Left lung (tissue), 10 donors: ENCODE data around the gene PDE11A. TPM values are rescaled to one million over a fixed set of nuclear protein-coding genes. Genes with fewer than 3 reads are reported as not detected.

ENCODE experiments used
- ATAC-seq: fragments of 200-7000 bp; cut with Tn5 transposase; one replicate; pipeline ENCODE4 v1.9.1; 2020; ENCODE audit warnings: moderate library complexity
- DNase-seq, 4 donors: peaks; one replicate each; pipeline ENCODE4 v3.0.0-alpha.2; 2013 to 2020
- H3K27ac ChIP-seq, 2 donors: fragments of 200-600 bp; sonication (generic) in 1 of 2; one replicate each; pipeline versions ENCODE4 v1.5.0 to v1.8.0; 2020 to 2021
- H3K27me3 ChIP-seq, 2 donors: fragments of 200-600 bp; sonication (generic) in 1 of 2; one replicate each; pipeline versions ENCODE4 v1.5.0 to v1.8.0; 2020 to 2021
- H3K36me3 ChIP-seq, 2 donors: fragments of 200-600 bp; sonication (generic) in 1 of 2; one replicate each; pipeline versions ENCODE4 v1.5.0 to v1.8.0; 2020 to 2021
- H3K4me1 ChIP-seq, 2 donors: fragments of 200-600 bp; one replicate each; pipeline ENCODE4 v1.8.0; 2021
- H3K4me3 ChIP-seq, 2 donors: fragments of 200-600 bp; sonication (generic) in 1 of 2; one replicate each; pipeline versions ENCODE4 v1.5.0 to v1.8.0; 2020 to 2021; ENCODE audit warnings: mild to moderate bottlenecking in 1 of 2
- H3K9me3 ChIP-seq, 2 donors: fragments of 200-600 bp; sonication (generic) in 1 of 2; one replicate each; pipeline versions ENCODE4 v1.5.0 to v1.8.0; 2020 to 2021
- CTCF ChIP-seq, 2 donors: fragments of 200-600 bp; sonication (generic) in 1 of 2; IDR thresholded peaks; one replicate each; pipeline versions ENCODE4 v1.5.0 to v1.8.0; 2021; ENCODE audit warnings: antibody characterized with exemption in 2 of 2
- intact Hi-C, 2 donors: fragments of 100-400 bp; cut with DNase I; formaldehyde crosslinking; loops; one replicate each; pipeline versions ENCODE4 v1.11.2 to v1.14.2; 2022
- polyA plus RNA-seq, 6 donors: library from polyadenylated mRNA; unstranded; fragments of 120-200 nt; gene quantifications; one replicate each; pipeline ENCODE4 v1.2.1, GENCODE V29; 2013; ENCODE audit not compliant: insufficient read length in 6 of 6
- total RNA-seq, 2 donors: library from RNA; stranded (reverse); fragmentation: NEBNext Ultra II Directional; extraction: Animal tissue kit (Norgen Biotek cat#: 25700); gene quantifications; one replicate each; pipeline ENCODE4 v1.2.1, GENCODE V29; 2021
- donor health status: DM: no; HTN: yes; CAD: no.
- donor health status: DM: no; HTN: no; CAD: no.

The PDE11A gene
- total and polyA plus RNA-seq, 8 donors, result 0.24 to 0.73 (median 0.35) TPM

- no peaks in the 10 kb centered on the region for H3K36me3 ChIP-seq
- no peak overlapping the region for H3K4me3 ChIP-seq
- no peaks in the 10 kb centered on the region for H3K4me1 ChIP-seq
- DNase-seq (no peak), ATAC-seq (no peak)
- no peaks in the 10 kb centered on the region for H3K27me3 ChIP-seq
- intact Hi-C loops, result no loop called here
- TF ChIP-seq CTCF (IDR thresholded peaks at IDR 0.05), result no peak
- no peak overlapping the region for H3K27ac ChIP-seq
- H3K9me3 ChIP-seq, result no peaks in the 10 kb centered on the region
These were observed 62.8 kb downstream of the PDE11A start for GRCh38 chr2:178009813-178010212.

DNA sequence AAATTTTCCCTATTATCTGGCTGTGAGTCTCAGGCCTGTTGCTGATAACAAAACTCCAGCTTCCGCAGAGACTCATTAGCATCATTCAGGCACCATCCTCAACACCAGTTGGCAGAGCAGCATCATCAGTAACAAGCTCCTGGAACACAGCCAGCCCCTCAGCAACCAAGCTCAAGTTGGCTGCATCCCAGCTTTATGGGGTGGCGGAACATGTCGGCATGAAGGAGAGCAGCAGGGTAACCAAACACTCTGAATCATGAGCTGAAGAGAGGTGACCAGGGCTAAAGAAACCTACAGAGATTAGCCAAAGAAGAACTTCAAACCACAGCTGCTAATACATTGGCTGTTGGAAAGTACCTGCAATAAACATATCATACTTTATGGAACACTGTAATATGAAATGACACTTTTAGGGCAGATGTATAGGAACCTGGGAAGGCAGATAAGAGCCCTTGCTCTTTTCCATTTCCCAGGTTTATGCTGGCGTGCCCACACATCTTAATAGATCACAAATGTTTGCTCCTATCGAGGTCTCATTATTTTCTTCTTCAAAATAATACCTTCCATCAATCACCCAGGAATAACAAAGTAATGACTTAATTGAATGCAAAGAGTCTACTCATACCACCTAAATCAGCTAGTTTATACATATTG lies 63.8 kb downstream of the PDE11A start:
- ATAC-seq (no peak), DNase-seq (peak in 1 of 4 donors; percentile 11)
- no peak overlapping the region for H3K27ac ChIP-seq
- H3K4me1 ChIP-seq, result no peaks in the 10 kb centered on the region
- H3K36me3 ChIP-seq, result no peaks in the 10 kb centered on the region
- intact Hi-C loops, result no loop called here
- no peaks in the 10 kb centered on the region for H3K27me3 ChIP-seq
- no peak overlapping the region for H3K4me3 ChIP-seq
- H3K9me3 ChIP-seq, result no peaks in the 10 kb centered on the region
- TF ChIP-seq CTCF (IDR thresholded peaks at IDR 0.05), result no peak

DNA sequence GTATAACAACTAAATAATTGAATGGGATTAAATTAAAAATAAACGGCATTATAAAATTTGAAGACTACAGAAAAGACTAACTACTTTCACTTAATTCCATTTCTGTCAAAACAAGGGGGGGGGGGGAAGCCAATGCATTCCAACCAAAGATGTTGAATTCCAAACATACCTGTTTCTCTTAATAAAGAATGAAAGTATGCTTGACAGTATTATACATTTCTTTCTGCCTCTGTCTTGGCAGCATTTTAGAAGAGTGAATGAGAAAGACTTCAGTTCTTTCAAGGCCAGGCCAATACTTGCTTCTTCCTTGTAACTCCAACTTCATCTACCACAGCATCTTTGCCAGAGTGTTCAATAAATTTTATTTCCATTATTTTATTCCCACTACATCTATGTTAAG lies 65.9 kb downstream of the PDE11A start:
- H3K27me3 ChIP-seq, result no peaks in the 10 kb centered on the region
- ATAC-seq (no peak), DNase-seq (no peak)
- no peaks in the 10 kb centered on the region for H3K36me3 ChIP-seq
- H3K9me3 ChIP-seq, result no peaks in the 10 kb centered on the region
- TF ChIP-seq CTCF (IDR thresholded peaks at IDR 0.05), result no peak
- no peak overlapping the region for H3K4me3 ChIP-seq
- no peaks in the 10 kb centered on the region for H3K4me1 ChIP-seq
- intact Hi-C loops, result no loop called here
- no peak overlapping the region for H3K27ac ChIP-seq

- Histone ChIP-seq H3K27me3 (no peaks in the 10 kb centered on the region), H3K4me1 (no peaks in the 10 kb centered on the region), H3K36me3 (no peaks in the 10 kb centered on the region), H3K27ac (no peak overlapping the region), H3K4me3 (no peak overlapping the region), H3K9me3 (no peaks in the 10 kb centered on the region)
- ATAC-seq (no peak), DNase-seq (no peak)
- intact Hi-C loops, result no loop called here
- no peak for TF ChIP-seq CTCF (IDR thresholded peaks at IDR 0.05)
These were observed 66.8 kb downstream of the PDE11A start for GRCh38 chr2:178005756-178006155.

DNA sequence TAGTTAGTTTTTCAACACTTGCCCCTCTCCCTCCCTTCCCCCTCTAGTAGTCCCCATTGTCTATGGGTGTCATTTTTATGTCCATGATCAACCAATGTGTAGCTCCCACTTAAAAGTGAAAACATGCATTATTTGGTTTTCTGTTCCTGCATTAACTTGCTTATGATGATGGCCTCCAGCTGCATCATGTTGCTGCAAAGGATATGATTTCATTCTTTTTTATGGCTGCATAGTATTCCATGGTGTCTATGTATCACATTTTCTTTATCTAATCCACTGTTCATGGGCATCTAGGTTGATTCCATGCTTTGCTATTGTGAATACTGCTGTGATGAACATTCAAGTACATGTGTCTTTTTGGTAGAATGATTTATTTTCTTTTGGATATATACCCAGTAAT lies 70.5 kb downstream of the PDE11A start:
- H3K4me1 ChIP-seq, result no peaks in the 10 kb centered on the region
- no peaks in the 10 kb centered on the region for H3K9me3 ChIP-seq
- ATAC-seq, result no peak
- H3K4me3 ChIP-seq, result no peak overlapping the region
- no peak overlapping the region for H3K27ac ChIP-seq
- no peaks in the 10 kb centered on the region for H3K36me3 ChIP-seq
- no peak for DNase-seq
- H3K27me3 ChIP-seq, result no peaks in the 10 kb centered on the region
- intact Hi-C loops, result no loop called here
- TF ChIP-seq CTCF (IDR thresholded peaks at IDR 0.05), result no peak
